ENCODE data around the gene ZNF444.
"Not testable (repeated sequence)": the region's sequence is repeated elsewhere in the genome, so short reads cannot be mapped to it uniquely, and the experiment has no call there.

The ZNF444 gene

DNA sequence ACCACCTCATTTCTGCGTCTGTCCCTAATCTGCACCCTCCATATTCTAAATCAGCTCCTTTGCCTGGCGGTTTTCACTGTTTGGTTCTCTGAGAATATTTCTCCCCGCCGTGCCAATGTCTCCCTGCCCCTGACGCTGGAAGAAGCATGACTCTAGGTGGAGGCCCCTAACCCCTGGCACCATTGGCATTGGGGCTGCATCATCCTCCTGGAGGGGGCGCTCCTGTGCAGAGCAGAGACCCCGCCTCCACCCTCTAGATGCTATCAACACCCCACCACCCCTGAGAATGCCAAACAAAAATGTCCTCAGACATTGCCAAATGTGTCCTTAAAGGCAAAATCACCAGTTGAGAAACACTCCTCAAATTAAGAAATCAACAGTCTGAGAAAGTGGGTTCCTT lies 50.0 kb downstream of the ZNF444 start:
- DNase-seq: no peak

DNA sequence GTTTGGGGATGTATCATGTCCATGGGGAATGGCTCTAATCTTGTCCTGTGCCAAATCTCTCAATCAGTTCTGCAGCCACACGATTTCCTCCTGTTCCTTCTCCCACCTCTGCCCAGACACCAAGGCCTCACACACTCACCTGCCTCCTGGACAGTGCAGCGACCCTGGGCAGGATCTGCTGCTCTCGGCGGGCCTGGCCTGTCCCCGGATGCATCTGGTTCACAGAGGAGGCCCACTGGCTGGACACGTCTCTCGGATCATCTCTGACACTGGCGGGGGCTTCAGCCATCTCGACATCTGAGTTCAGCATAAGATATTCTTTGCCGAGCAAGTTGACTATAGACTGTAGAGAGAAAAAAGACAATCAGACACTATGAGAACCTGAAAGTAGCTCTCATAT lies 50.6 kb downstream of the ZNF444 start:
- no peak for DNase-seq

GRCh38 chr19:56193981-56194640 lies 53.0 kb downstream of the ZNF444 start:
- DNase-seq: no peak

- not testable (repeated sequence) for DNase-seq
These were observed 56.6 kb downstream of the ZNF444 start, which contains the start of gene ZSCAN5B for GRCh38 chr19:56197646-56198045. Gene ZSCAN5B (minus strand): TSS chr19:56197783. CDS start chr19:56193052, 4,731 bp downstream.

GRCh38 chr19:56199687-56200086 lies 58.6 kb downstream of the ZNF444 start:
- no peak for DNase-seq

DNA sequence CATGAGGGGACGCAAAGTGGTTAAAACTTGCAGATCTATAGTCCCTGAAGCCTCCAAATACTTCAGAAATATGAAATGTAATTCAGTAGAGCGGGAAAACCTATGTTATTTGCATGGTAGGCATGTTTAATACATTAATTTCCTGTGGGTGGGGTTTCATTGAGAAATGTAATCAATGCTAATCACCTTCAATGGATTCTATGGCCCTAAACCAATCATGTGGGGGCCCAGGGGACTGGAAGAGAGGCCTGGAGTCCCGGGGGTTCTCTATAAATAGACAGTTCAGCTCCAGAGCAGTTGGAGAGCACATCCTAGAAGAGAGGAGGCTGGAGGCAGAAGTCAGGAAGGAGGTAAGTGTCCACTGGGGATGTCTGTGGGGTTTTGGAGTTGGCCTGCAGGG lies 60.9 kb downstream of the ZNF444 start, which contains the start of gene ZSCAN5C:
Gene ZSCAN5C, plus strand, starts transcription at position 301 of the 400 bp plus-strand sequence. CDS start 3,641 bp downstream, outside the sequence.
- DNase-seq: no peak

GRCh38 chr19:56207581-56207980 lies 66.5 kb downstream of the ZNF444 start:
- not testable (repeated sequence) for DNase-seq

DNA sequence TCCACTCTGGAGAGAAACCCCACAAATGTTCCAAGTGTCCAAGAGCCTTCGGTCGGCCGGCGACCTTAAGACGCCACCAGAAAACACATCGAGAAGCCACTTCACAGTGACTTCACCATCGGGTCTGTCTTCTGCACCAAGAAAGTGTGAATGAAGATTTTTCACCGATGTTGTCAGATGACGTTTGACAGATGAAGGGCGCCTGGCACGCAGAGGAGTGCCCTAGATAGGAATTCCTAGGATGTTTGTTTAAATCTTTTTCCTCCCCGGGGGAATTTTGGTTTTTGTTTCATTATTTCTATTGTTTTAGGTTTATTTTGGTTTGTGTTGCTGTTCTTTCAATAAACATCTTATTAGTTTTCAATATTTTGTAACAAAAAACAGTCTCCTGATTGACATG lies 68.0 kb downstream of the ZNF444 start:
- no peak for DNase-seq

- not testable (repeated sequence) for DNase-seq
These were observed 68.9 kb downstream of the ZNF444 start for GRCh38 chr19:56210036-56210435.

All from stimulated activated CD4-positive, alpha-beta T cell treated with anti-CD3 and anti-CD28 coated beads, Interleukin-4, amount 100 ng/mL, for 4 hours (primary cell).